ENCODE data around the gene SF3A2.

DNA sequence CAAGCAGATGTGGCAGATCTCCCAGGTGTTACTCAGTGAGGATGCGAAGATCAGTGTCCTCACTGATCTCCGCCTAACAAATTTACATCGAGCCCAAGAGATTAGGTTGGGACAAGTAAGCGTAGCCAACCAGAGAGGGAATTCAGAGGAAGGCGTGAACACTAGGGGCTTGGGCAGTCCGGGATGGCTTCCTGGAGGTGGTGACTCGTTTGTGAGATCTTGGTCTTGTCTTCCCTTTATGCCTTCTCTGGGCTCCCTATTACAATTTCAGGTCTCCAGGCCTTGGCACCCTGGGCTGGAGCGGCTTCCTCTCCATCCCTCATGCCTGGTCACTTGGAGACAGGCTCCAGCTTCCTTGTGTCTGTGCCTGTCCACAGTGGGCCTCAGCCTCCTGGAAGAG lies 6.2 kb downstream of the SF3A2 start:
- TF ChIP-seq, protein P1, sequence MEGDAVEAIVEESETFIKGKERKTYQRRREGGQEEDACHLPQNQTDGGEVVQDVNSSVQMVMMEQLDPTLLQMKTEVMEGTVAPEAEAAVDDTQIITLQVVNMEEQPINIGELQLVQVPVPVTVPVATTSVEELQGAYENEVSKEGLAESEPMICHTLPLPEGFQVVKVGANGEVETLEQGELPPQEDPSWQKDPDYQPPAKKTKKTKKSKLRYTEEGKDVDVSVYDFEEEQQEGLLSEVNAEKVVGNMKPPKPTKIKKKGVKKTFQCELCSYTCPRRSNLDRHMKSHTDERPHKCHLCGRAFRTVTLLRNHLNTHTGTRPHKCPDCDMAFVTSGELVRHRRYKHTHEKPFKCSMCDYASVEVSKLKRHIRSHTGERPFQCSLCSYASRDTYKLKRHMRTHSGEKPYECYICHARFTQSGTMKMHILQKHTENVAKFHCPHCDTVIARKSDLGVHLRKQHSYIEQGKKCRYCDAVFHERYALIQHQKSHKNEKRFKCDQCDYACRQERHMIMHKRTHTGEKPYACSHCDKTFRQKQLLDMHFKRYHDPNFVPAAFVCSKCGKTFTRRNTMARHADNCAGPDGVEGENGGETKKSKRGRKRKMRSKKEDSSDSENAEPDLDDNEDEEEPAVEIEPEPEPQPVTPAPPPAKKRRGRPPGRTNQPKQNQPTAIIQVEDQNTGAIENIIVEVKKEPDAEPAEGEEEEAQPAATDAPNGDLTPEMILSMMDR (IDR thresholded peaks at IDR 0.05) = no peak
- TF ChIP-seq POLR2A (IDR thresholded peaks at IDR 0.05) = no peak
